ENCODE data around the gene CADPS.

CADPS gene

DNA sequence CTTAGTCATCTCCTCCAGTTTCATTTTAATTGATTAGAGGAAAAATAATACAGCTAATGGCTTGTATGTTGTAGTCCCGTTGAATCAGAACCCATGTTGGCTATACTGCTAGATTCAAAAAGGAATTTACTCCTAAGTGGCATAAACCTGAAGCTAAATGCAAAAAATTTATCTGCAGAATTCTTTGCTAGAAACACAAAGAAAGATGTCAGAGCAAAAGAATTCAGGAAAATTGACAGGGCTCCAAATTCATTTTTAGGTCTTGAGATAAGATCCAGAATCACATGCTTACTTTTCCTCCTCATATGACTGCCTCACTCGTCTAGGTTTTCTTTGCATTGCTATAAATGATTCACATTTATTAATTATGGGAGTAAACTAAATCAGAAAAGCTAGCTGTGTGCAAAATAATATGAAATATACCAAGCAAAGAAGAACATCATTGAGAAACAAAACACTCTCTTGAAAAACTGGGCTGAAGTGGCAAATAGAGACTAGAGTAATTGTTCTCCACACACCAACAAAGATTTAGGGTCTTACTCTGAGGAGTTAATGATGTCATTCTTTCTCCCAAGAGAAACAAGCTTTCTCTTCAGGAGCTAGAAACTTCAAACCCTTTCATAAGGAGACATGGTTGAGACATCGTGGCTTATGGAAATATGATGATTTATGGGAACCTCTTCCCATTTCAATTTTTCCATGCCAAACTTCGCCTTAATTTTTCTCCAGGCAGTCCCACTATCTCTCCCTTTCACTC lies 407.1 kb downstream of the CADPS start:
- TF ChIP-seq, protein P1, sequence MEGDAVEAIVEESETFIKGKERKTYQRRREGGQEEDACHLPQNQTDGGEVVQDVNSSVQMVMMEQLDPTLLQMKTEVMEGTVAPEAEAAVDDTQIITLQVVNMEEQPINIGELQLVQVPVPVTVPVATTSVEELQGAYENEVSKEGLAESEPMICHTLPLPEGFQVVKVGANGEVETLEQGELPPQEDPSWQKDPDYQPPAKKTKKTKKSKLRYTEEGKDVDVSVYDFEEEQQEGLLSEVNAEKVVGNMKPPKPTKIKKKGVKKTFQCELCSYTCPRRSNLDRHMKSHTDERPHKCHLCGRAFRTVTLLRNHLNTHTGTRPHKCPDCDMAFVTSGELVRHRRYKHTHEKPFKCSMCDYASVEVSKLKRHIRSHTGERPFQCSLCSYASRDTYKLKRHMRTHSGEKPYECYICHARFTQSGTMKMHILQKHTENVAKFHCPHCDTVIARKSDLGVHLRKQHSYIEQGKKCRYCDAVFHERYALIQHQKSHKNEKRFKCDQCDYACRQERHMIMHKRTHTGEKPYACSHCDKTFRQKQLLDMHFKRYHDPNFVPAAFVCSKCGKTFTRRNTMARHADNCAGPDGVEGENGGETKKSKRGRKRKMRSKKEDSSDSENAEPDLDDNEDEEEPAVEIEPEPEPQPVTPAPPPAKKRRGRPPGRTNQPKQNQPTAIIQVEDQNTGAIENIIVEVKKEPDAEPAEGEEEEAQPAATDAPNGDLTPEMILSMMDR (IDR thresholded peaks at IDR 0.05) = no peak
- TF ChIP-seq ZFX (IDR thresholded peaks at IDR 0.05; ENCODE audit: borderline replicate concordance) = no peak
- H3K27ac ChIP-seq = no peak overlapping the region

DNA sequence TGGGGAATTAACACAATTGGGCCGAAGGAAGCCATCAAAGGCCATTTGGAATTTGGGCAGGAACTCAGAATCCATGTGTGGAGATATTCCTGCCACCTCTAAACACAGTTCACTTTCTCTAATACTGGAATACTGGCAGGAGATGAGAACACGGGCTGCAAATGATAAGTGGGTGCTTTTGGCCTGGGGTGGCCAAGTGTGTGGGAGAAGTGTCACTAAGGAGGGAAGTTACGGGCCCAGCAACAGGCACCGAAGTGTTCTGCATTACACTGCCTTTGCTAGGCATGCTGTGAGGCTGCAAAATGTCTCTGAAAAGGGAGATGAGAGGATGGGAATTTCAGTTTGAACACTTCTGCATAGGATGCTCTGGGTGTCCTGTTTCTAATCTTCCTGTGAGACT lies 412.4 kb downstream of the CADPS start:
- H3K27ac ChIP-seq = no peak overlapping the region
- TF ChIP-seq ZFX (IDR thresholded peaks at IDR 0.05; ENCODE audit: borderline replicate concordance) = no peak
- TF ChIP-seq, protein P1 (IDR thresholded peaks at IDR 0.05) = no peak

DNA sequence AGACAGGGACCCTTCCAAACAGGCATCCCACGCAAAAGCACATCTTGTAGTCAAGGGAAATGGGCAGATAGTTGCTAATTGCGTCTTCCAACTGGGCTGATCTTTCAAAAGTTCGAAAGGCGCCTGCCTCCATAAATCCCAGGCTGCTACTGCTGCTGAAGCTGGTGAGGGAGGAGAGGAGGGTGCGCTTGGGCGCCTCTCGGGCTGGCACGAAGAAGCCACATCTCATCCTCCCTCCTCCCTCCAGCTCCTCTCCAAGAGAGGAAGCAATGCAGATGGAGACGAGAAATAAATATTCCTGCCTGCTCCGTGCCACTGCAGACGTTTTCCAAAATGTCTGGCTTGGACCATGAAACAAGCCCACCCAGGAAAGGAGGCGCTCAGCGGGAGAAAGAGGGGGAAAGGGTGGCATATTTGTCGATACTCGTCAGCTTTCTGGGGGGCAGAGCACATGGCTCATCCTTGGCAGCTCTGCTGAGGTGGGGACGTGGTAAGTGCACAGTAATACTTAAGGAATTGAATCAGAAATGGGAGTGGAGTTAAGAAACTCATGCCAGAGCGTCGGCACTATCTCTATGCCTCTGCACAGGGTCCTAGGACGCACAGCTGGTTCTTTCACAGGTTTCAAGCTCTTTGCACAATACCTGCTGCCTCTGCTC lies 413.0 kb downstream of the CADPS start:
- H3K27ac ChIP-seq = no peak overlapping the region
- TF ChIP-seq, protein P1 (IDR thresholded peaks at IDR 0.05) = no peak
- no peak for TF ChIP-seq ZFX (IDR thresholded peaks at IDR 0.05; ENCODE audit: borderline replicate concordance)

DNA sequence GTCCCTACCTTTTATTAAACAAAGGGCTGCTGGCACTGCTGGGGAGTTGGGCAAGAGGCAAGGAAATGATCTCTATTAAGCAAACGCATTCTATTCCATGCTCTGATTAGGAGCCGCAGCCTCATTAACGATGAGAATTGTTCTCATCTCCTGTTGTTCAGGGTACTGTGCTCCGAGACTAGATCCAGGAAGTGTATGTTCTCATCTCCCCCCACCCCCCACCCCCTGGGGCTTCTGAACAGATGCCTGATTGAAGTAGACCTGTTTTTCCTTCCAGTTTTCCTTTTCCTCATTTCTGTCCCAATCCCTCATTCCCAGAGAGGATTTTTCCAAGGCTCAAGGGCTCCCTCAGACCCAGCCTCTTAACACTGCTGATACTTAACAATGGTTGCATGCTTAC lies 420.3 kb downstream of the CADPS start:
- no peak overlapping the region for H3K27ac ChIP-seq
- TF ChIP-seq, protein P1 (IDR thresholded peaks at IDR 0.05) = no peak
- TF ChIP-seq ZFX (IDR thresholded peaks at IDR 0.05; ENCODE audit: borderline replicate concordance) = no peak

DNA sequence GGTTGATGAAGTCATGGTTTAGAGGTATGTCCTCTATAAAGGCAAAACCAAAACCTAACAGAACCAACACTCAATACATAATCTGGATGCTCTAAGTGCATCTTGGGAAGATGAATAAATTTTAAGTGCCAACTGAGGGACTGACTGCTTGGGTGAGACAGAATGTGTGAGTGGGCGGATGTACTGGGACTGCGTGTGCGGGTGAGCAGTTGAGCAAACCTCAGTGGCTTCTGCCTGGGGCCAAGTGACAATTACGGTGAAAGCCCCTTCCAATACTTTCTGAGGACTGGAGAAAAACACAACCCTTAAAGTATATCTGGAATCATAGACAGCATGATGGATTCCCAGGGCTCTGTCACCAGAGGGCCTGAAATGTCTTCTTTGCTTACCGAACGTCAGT lies 421.8 kb downstream of the CADPS start:
- no peak for TF ChIP-seq ZFX (IDR thresholded peaks at IDR 0.05; ENCODE audit: borderline replicate concordance)
- TF ChIP-seq, protein P1 (IDR thresholded peaks at IDR 0.05) = no peak
- H3K27ac ChIP-seq = no peak overlapping the region

- TF ChIP-seq ZFX (IDR thresholded peaks at IDR 0.05; ENCODE audit: borderline replicate concordance) = no peak
- TF ChIP-seq, protein P1 (IDR thresholded peaks at IDR 0.05) = no peak
- no peak overlapping the region for H3K27ac ChIP-seq
Observed at GRCh38 chr3:62451211-62451887, 423.9 kb downstream of the CADPS start.

Data from 22Rv1 (cell line).